SK-N-DZ (cell line): ENCODE measurements around the gene ARHGAP1.

Experiments used
- DNase-seq: peaks from one replicate; pipeline ENCODE4 v3.0.0-alpha.2; 2015; ENCODE audit warnings: low spot score

Gene ARHGAP1

DNA sequence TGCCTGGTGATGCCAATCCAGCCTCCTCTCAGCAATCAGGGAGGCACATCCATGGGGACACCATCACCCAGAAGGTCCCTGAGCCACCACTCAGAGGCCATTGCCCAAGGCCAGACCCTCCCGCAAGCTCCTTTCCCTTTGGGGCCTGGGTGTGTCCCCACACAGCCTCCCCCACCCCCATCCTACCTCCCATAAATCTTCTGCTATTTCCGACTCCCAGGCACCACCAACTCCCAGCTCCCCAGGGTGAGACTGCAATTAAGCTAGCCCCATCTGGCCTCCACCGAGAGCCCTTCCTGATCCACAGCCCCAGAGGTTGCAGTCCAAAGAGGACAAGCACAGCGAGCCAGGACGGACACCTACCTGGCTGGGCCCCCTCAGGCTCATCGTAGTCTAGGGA is 6.3 kb downstream of the ARHGAP1 start:
- no peak for DNase-seq

DNA sequence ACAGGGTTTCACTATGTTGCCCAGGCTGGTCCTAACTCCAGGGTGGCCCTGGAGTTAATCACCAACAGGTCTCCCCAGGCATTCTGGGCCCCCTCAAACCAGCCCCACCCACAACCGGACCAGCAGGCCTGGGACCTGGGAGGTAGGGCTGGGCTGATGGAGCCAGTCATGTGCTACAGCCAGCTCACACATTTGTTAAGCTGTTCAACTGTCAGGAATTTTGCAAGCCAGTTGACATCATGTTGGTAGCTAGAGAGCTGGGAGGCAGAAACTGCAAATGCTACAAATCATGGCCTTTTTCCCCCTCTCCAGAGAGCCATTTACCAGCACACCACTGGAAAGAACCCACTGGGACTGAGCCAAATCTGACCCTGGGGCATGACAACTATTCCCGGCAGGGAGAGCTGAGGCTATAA is 6.8 kb downstream of the ARHGAP1 start:
- DNase-seq = no peak

DNA sequence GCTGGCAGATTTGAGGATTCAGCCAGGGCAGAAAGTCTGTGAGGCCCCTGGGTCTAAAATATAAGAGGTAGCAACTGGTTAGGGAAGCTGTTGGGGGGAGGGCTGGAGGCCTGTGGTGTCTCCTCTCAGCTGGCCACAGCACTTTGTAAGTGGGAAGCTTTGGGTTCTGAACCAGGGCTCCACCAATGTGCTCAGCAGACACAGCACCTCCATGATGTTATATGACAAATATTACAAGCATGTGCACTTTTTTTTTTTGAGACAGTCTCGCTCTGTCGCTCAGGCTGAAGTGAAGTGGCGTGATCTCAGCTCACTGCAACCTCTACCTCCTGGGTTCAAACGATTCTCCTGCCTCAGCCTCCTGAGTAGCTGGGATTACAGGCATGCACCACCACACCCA is 8.0 kb downstream of the ARHGAP1 start:
- no peak for DNase-seq

DNA sequence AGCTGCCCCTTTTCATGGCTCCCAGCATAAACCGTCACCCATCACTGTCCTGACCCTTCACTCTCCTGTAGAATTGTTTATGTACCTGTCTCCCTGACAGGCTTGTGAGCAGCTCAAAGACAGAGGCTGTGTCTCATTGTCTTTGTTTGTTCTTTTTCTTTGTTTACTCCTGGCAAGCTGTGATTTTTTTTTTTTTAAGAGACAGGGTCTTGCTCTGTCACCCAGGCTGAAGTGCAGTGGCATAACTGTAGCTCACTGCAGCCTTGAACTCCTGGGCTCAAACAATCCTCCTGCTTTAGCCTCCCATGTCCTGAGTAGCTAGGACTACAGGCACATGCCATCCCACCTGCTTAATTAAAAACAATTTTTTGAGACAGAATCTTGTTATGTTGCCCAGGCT is 9.7 kb downstream of the ARHGAP1 start:
- DNase-seq = no peak

DNA sequence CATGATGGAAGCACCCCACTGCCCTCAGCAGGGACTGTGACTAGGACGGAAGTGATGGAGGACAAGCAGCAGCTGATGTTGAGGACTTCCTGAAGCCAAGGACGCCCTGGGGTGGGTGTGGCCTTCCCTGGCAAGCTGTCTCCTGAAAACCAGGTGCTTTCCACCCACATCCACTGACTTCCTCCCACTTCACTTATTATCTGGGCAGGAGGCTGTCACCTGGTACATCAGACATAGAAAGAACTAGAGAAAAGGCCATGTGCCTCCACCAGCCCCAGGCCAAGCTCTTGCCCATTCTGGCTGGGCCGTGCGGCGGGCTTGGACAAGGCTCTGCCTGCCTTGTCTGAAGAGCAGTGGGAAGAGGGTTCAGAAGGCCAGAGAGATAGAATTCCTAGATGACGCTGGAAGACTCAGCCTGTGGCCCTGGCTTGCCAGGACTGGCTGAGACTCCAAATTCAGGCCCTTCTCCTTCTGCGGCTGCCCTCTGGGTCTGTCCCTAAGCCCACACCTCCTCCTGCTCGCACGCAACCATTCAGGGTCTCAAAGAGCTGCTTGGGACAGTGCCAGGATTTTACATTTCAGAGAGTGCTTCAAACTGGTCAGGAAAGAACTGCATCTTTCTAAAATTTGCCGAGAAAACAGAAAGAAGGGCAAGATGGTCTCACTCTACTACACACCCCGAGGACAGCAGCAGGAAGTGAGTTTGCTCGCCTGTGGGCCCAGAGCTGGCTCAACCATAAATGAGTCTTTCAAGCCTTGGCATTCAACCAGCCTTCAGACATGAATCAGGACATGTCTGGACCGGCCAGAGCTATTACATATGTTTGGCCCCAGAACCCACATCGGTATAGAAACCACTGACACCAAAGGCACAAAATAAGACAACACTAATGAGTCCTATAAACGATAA is 13.3 kb downstream of the ARHGAP1 start:
- no peak for DNase-seq

DNA sequence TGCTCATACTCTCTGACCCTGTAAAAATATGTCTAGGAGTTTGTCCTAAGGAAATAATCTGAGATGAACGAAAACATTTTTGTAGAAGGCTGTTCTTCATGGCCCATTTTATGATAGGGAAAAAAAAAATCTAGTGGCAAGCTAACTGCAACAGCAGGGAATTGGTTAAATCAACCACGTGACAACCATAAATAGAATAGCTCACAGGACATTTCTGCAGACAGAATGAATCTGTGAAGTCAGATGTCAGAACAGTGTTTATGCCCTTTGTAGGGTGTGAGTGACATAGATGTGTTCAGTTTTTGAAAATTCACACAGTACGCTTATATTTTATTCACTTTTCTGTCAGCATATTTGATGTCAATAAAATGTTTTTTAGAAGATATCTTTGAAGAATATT is 16.1 kb downstream of the ARHGAP1 start:
- DNase-seq = no peak

DNA sequence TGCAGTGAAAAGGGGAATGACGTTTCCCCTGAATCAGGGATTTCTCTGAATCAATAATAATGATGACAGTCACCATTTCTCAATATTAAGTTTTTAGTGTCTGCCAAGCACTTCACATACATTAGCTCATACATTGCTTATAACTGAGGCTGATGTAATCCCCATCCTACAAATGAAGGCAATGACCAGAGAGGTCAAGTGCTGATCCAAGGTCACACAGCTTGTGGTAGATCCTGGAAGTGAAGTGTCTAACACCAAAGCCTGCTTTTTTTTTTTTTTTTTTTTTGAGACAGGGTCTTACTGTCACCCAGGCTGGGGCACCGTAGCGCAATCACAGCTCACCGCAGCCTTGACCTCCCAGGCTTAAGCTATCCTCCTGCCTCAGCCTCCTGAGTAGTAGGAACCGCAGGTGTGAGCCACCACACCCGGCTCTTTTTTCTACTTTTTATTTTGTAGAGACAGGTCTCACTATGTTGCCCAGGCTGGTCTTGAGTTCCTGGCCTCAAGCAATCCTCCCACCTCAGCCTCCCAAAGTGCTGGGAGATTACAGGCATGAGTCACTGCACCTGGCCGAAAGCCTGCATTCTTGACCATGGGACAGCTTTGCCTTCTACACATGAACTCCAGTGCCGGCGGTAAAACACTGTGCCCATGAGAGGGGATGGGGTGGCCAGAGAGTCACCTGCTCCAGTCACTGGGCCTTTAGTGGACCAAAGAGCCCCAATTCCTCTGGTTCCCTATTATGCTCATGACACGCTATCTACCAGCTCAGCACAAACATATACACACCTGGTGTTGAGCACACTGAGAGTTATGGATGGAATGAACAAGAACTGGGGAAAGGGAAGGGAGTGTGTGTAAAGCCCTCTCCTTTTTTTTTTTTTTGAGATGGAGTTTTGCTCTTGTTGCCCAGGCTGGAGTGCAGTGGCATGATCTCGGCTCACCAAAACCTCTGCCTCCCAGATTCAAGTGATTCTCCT is 17.4 kb downstream of the ARHGAP1 start:
- DNase-seq = no peak

DNA sequence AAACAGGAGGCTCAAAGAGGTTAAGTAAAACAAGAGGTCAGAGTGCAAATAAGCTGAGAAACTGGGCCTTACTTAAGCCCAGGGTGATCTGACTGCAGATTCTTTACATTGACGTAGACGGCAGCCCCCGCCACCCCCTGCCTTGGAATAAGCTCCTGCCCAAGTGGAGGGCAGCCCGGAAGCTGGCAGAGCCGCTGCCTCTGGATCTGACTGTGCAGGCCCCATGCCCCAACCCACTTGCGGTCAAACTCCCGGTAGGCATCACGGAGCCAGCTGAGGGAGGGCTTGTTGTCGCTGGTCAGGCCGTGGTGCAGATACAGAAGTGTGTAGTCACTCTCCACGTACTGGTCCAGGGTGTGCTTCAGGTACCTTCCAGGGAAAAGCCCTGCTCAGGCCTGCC is 18.6 kb downstream of the ARHGAP1 start:
- DNase-seq = no peak

DNA sequence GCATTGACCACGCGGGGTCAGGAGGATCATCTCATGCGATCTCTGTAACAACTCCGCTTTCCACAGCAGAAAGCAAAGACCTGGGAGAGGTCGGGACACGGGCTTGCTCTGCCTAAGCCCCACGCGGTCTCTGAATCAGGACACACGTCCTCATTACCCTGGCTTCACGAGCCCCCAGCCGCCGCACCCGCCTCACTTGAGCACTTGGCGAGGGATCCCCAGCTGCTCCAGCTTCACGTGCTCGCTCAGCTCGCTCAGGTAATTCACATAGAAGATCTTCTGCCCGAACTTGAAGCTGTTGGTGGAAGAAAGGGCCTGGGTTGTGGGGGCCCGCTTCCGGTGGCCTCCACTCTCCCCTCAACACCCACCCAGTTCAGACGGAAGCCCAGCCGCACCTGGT is 19.6 kb downstream of the ARHGAP1 start:
- no peak for DNase-seq

DNA sequence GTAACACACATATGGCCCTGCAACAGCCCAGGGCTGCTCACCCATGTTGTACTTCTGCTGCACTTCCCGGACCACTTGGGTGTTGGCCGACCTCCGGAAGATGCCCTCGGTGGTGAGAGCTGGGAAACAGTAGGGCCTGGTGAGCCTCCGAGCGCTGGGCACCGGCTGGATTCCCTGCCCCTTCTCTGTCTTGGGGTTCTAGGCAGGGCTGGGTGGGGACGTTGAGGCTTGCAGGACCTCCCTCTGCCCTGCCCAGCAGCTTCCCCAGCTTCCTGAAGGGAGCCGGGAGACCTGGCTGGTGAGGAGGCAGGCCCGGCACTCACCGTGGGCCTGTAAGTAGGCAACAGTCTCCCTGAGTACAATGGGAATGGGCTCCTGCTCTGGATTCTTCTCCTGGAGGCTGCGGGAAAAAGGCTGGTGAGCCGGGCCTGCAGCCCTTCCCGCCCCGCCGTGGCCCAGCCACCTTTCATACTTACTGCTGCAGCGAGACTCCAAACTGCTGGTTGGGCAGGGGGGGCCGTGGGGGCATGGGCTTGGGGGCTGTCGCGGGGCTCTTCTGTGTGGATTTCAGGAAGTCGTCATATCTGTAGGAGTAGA is 20.2 kb downstream of the ARHGAP1 start:
- DNase-seq = no peak

DNA sequence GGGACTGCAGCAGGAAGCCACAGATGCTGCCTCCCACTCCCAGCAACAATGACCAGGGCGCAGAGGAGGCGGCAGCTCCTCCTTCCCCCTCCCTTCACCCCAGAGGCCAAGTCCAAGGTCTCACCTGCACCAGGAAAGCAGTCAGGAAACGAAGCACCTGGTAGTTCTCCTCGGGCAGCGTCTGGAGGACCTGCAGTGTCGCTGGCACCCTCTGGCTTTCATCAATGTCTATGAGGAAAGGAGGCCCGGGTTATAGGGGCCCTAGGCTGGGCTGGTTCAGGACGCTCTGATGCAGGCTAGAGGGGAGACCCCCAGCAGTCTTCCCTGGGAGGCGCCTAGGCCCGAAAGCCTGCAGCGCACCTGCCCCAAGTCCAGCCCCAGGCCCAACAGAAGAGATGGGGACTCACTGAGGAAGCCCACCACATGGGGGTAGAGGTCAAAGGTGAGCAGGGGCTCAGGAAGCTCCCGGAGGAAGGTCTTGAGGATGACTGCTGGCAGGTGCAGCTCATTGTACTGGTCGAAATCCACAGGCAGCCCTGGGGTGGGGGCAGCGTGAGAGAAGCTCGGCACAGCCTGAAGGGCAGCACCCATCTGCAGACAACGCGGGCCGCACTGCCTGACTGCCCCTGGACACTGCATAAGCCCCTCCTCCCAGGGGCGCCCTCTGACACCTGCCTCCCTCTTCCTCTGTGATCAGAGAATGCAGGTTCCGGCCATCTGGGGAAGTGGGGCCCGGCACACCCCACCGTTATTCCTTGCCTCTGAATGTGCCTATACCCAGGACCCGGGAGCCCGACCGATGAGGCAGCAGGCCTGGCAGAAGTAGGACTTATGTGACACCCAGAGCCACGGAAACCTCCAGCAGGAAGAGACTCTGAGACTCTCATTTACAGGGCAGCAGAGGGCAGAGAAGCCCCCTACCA is 20.9 kb downstream of the ARHGAP1 start:
- no peak for DNase-seq

DNA sequence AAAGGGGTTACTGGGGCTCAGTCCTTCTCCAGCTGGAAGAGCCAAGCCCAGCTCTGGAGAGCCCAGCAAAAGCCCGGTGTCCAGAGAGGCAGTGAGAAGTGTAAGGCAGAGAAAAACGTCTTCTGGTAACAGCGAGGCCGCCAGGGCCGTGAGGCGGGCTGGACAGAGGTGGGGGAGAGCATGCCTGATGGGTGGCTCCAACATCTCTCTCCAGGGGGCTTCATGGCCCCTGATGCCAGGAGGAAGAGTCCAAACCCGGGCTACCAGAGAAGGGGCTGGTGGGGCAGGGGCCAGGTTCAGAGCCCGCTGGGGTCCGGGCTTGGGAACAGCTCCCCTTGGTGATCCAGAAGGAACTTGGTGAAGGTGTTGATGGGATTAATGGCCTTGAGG is 21.7 kb downstream of the ARHGAP1 start:
- DNase-seq = no peak

DNA sequence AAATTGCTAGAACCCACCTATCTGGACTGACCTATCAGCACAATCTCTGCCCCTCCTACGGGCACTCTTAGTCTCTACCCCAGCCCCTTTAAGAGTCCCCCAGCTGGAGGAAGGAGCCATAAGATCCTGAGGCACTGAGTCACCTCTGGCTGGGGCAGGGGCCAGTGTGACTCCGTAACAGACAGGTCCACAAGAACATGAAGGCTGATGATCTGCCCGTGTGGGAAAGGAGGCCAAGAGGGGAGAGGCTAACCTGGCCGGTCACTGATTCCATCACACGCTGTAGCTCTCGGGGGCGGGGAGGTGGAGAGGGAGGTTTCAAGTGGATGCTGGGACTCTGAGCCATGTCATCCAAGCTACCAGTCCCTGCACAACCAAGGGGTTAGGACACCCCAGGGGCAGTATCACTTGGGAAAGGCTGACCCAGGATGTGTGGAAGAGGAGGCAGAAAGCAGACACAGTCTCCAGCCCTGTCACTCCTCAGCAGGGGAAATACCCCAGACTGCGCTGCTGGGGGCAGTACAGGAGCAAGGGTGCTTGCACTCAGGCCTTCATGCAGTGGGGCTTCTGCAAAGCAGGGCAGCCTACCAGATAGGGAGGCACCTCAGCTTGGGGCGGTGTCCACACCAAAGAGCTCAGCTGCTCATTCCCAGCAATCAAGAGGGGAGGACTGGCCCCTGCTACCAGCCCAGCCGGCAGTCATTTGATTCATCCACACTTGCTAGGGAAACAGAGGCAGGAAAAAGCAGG is 22.3 kb downstream of the ARHGAP1 start:
- no peak for DNase-seq

DNA sequence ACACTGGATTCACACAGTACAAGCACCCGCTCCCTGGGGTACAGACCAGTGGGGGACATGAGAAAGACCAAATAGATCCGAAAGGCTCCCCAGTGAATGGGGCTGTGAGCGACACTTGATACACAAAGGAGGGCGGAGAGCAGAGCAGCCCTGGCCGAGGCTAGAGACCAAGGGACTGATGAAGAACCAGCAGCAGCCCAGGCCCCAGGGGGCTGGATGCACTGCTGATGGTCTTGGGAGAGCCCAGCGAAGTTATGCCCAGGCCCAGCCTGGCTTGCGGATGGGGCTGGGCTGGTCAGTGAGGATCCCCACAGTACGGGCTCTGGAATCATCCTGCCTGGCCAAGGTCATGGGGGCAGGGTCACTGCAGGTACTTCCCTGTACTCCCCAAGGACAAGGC is 23.2 kb downstream of the ARHGAP1 start:
- no peak for DNase-seq

DNA sequence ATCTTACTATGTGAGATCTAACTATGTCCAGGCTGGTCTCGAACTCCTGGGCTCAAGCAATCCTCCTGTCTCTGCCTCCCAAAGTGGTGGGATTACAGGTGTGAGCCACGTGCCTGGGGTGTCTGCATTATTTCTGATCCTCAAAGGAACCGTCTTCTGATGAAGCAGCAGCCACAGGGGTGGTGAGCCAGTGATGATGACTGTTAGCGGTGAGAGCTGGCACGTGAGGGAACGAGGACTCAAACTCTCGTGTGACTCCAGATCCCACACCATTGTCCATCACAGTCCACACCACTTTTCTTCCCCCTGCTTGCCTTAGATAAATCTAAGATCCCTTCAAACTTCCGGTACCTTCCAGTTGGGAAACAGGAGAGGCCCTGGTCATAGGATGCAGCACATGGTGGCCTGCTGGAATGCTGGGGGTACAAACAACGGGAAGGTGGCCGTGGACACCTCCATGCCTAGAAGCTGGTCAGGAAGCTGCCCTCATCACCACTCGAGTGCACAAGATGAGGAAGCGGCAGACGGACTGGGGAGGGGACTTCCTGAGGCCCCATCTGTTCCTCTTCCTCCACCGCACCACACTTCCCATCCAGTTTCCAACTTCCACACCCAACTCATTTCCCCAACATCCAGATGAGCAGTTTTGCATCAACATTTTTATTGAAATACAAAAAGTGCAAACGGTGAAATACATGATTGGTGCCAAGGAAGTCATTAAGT is 23.8 kb downstream of the ARHGAP1 start:
- DNase-seq = no peak

DNA sequence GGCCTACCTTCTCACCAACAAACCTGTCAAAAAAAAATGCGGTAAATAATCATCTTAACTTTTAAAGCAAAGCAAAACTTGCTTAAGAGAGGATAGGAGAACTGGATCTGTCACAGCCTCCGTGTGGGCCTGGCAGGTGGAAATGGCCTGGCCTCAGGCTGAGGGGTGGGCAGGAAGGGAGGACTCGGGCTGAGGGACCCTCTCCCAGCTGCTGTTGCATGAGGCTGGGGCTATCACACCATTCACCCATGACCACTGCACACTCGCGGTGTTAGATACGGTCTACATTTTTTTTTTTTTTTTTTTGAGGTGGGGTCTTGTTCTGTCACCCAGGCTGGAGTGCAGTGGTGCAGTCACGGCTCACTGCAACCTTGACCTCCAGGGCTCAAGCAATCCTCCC is 24.5 kb downstream of the ARHGAP1 start:
- DNase-seq = no peak

DNA sequence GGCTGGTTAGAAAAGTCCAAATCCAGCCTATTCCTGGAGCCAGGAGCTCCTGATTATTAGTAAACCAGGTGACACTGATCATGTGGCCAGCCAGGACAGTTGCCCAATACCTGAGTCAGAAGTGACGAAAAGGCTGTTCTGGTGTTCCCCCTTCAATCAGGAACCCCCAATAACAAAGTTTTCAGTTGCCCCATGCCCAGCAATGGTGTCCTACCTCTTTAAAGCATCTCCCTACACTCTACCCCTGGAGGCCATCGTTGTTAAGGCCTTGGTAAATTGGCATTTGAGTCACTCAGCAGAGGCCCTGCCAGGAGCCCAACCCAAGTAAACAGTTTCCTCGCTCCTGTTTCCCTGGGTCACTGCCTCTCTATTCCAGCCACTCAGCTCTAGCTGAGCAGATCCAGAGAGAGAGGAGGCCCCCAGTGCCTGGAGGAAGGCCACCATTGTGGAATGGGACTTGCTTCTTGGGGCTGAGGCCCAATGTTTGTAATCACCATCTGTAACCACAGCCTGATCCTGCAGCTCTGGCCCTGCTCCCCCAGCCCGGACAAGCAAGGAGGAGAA is 25.0 kb downstream of the ARHGAP1 start:
- DNase-seq = no peak

DNA sequence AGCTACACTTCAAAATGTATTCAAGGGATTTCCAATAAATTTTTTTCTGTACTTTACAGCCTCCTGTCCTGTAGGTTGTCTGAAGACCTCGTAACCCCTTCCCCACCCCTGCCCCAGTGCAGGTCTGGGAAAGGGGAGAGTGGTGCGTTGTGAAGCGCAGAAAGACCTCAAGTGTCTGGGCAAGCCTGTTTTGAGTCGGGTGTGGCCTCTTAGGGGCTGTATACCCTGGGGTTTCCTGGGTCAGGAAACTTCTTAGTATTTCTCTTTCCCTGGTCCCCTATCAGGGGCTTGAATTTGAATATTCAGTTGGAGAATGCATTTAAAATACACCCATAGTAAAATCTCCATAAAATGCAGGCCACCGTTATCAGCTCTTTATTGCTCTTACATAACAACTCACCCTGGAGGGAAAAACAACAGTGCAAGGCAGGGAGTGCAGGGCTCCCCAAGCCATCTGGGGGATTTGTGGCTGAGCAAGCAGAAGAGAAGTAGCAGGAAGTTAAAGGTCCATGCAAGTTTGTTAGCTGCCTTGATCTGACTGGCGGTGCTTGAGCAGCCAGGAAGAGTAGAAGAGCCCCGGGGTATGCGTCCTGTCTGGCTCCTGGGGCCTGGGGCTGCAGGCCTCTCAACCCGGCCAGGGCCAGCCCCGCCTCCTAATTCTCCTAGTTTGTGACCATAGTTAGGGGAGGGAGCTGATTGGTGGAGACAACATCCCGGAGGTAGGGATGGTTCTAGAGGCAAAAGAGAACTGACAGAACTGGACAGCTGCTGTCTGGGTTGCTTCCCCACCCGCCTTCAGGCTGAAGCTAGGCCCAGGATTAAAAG is 25.7 kb downstream of the ARHGAP1 start:
- no peak for DNase-seq
